Measurements from ENCODE around the gene HOXA9. TPM values are rescaled to one million over a fixed set of nuclear protein-coding genes. Genes with fewer than 3 reads are reported as not detected.

The HOXA9 gene
- total RNA-seq, 1 donor from 2014 or later = 9.1 TPM

GRCh38 chr7:27201580-27202017 is 36.3 kb upstream of the HOXA9 start:
- no peak for DNase-seq (ENCODE audit: low read depth)

- no peak for DNase-seq (ENCODE audit: low read depth)
Measured at GRCh38 chr7:27200761-27201579, 35.6 kb upstream of the HOXA9 start.

GRCh38 chr7:27199849-27200760 is 34.8 kb upstream of the HOXA9 start, which contains the start of gene HOXA13:
Gene HOXA13 (minus strand): TSS chr7:27200091. CDS start chr7:27200077, 14 bp downstream.
- peak; percentile 63 for DNase-seq (ENCODE audit: low read depth)

- peak; percentile 29 for DNase-seq (ENCODE audit: low read depth)
Measured at GRCh38 chr7:27198871-27199801, 33.8 kb upstream of the HOXA9 start.

GRCh38 chr7:27198138-27198841 is 33.0 kb upstream of the HOXA9 start:
- no peak for DNase-seq (ENCODE audit: low read depth)

- DNase-seq (ENCODE audit: low read depth) = no peak
Measured at GRCh38 chr7:27197137-27198042, 32.1 kb upstream of the HOXA9 start.

- DNase-seq (ENCODE audit: low read depth) = peak; percentile 81
Measured at GRCh38 chr7:27196287-27196767, 31.0 kb upstream of the HOXA9 start.

GRCh38 chr7:27194686-27195379 is 29.5 kb upstream of the HOXA9 start:
- no peak for DNase-seq (ENCODE audit: low read depth)

- no peak for DNase-seq (ENCODE audit: low read depth)
Measured at GRCh38 chr7:27194002-27194352, 28.6 kb upstream of the HOXA9 start.

- DNase-seq (ENCODE audit: low read depth) = no peak
Measured at GRCh38 chr7:27193335-27194001, 28.1 kb upstream of the HOXA9 start.

- no peak for DNase-seq (ENCODE audit: low read depth)
Measured at GRCh38 chr7:27192546-27193334, 27.4 kb upstream of the HOXA9 start.

GRCh38 chr7:27191833-27192545 is 26.7 kb upstream of the HOXA9 start:
- no peak for DNase-seq (ENCODE audit: low read depth)

GRCh38 chr7:27191161-27191731 is 25.9 kb upstream of the HOXA9 start:
- DNase-seq (ENCODE audit: low read depth) = no peak

- DNase-seq (ENCODE audit: low read depth) = no peak
Measured at GRCh38 chr7:27189997-27190748, 24.8 kb upstream of the HOXA9 start.

- no peak for DNase-seq (ENCODE audit: low read depth)
Measured at GRCh38 chr7:27189295-27189996, 24.1 kb upstream of the HOXA9 start.
